HEK293 (cell line): ENCODE results near the gene RBPJL.

ENCODE experiments used
- CTCF ChIA-PET: fragments of 350-600 bp; formaldehyde crosslinking; extraction: SDS; loops from one replicate; lab custom pipeline; 2021; ENCODE audit warnings: antibody characterized with exemption; lab: Yijun Ruan, JAX
- POLR2A ChIA-PET: fragments of 300-600 bp; formaldehyde crosslinking; extraction: SDS; loops from one replicate; lab custom pipeline; 2020; ENCODE audit warnings: antibody characterized with exemption, inconsistent platforms; lab: Yijun Ruan, JAX
- H3K27ac ChIP-seq: fragments of 200-500 bp; sonication (Bioruptor generic); 2 replicates; pipeline ENCODE4 v1.5.1; 2014; ENCODE audit warnings: low read depth, low read length, control low read depth, inconsistent platforms; ENCODE audit errors: extremely low read depth
- H3K36me3 ChIP-seq, 2 experiments: fragments of 200-500 bp in 1 of 2; sonication (Bioruptor generic) in 1 of 2; 1 replicate in 1 of 2; 2 replicates in 1 of 2; pipeline ENCODE4 v1.5.1; 2014 to 2017; ENCODE audit warnings: inconsistent platforms in 2 of 2, low read length in 2 of 2; ENCODE audit not compliant: control insufficient read depth in 2 of 2, insufficient read depth in 1 of 2
- H3K4me1 ChIP-seq: fragments of 200-500 bp; sonication (Bioruptor generic); 2 replicates; pipeline ENCODE4 v1.5.1; 2014; ENCODE audit warnings: mild to moderate bottlenecking, low read length, inconsistent platforms; ENCODE audit not compliant: control insufficient read depth, insufficient read depth
- H3K4me3 ChIP-seq: 2 replicates; pipeline ENCODE4 v1.5.1; 2011; ENCODE audit warnings: low read depth, mild to moderate bottlenecking, control low read depth, low read length, moderate library complexity
- H3K9me3 ChIP-seq: fragments of 200-500 bp; sonication (Bioruptor generic); 2 replicates; pipeline ENCODE4 v1.5.1; 2014; ENCODE audit warnings: low read depth, low read length, inconsistent platforms; ENCODE audit not compliant: control insufficient read depth, insufficient read depth
- BCL11A ChIP-seq: fragments of 450-650 bp; formaldehyde crosslinking; IDR thresholded peaks from 2 replicates; pipeline ENCODE4 v1.5.1; 2016; ENCODE audit warnings: low read depth, missing biosample characterization, missing genetic modification characterization
- FEZF1 ChIP-seq: fragments of 450-650 bp; formaldehyde crosslinking; IDR thresholded peaks from 2 replicates; pipeline ENCODE4 v1.5.1; 2016; ENCODE audit warnings: missing biosample characterization, missing genetic modification characterization
- GLI2 ChIP-seq: fragments of 450-650 bp; formaldehyde crosslinking; IDR thresholded peaks from 2 replicates; pipeline ENCODE4; 2017; ENCODE audit warnings: missing biosample characterization, missing genetic modification characterization, low read depth, borderline replicate concordance
- GLI4 ChIP-seq: fragments of 450-650 bp; formaldehyde crosslinking; IDR thresholded peaks from 2 replicates; pipeline ENCODE4 v1.5.1; 2016; ENCODE audit warnings: missing biosample characterization, missing genetic modification characterization
- KLF16 ChIP-seq: fragments of 450-650 bp; formaldehyde crosslinking; IDR thresholded peaks from 2 replicates; pipeline ENCODE4 v1.5.1; 2017; ENCODE audit warnings: missing biosample characterization, missing genetic modification characterization
- MYNN ChIP-seq: fragments of 450-650 bp; formaldehyde crosslinking; IDR thresholded peaks from 2 replicates; pipeline ENCODE4 v1.5.1; 2016; ENCODE audit warnings: missing biosample characterization, missing genetic modification characterization, borderline replicate concordance
- SCRT2 ChIP-seq: fragments of 450-650 bp; formaldehyde crosslinking; IDR thresholded peaks from 2 replicates; pipeline ENCODE4 v1.5.1; 2016; ENCODE audit warnings: missing biosample characterization, missing genetic modification characterization
- ZFP37 ChIP-seq: fragments of 450-650 bp; formaldehyde crosslinking; IDR thresholded peaks from 2 replicates; pipeline ENCODE4 v1.5.1; 2016; ENCODE audit warnings: missing biosample characterization, missing genetic modification characterization
- ZNF23 ChIP-seq: fragments of 450-650 bp; formaldehyde crosslinking; IDR thresholded peaks from 2 replicates; pipeline ENCODE4 v1.5.1; 2016; ENCODE audit warnings: missing biosample characterization, missing genetic modification characterization, borderline replicate concordance
- ZNF354C ChIP-seq: fragments of 450-650 bp; formaldehyde crosslinking; IDR thresholded peaks from 2 replicates; pipeline ENCODE4 v1.5.1; 2016; ENCODE audit warnings: missing biosample characterization, missing genetic modification characterization, low read depth, borderline replicate concordance
- ZNF404 ChIP-seq: fragments of 450-650 bp; formaldehyde crosslinking; IDR thresholded peaks from 2 replicates; pipeline ENCODE4 v1.5.1; 2017; ENCODE audit warnings: missing biosample characterization, missing genetic modification characterization
- ZNF488 ChIP-seq: fragments of 450-650 bp; formaldehyde crosslinking; IDR thresholded peaks from 2 replicates; pipeline ENCODE4 v1.5.1; 2016; ENCODE audit warnings: missing biosample characterization, missing genetic modification characterization
- ZNF529 ChIP-seq: fragments of 450-650 bp; formaldehyde crosslinking; IDR thresholded peaks from 2 replicates; pipeline ENCODE4 v1.5.1; 2017; ENCODE audit warnings: missing genetic modification characterization, missing biosample characterization; ENCODE audit not compliant: insufficient replicate concordance
- ZNF544 ChIP-seq: fragments of 450-650 bp; formaldehyde crosslinking; IDR thresholded peaks from 2 replicates; pipeline ENCODE4 v1.5.0; 2017; ENCODE audit warnings: missing biosample characterization, missing genetic modification characterization
- ZNF707 ChIP-seq: fragments of 450-650 bp; formaldehyde crosslinking; IDR thresholded peaks from 2 replicates; pipeline ENCODE4 v1.5.1; 2016; ENCODE audit warnings: missing biosample characterization, missing genetic modification characterization
- TF ChIP-seq, protein P1 (sequence below): fragments of 450-650 bp; formaldehyde crosslinking; conservative IDR thresholded peaks from 2 replicates; pipeline ENCODE4 v1.5.1; 2016; ENCODE audit warnings: low read depth, missing biosample characterization, missing genetic modification characterization
- TF ChIP-seq, protein P2 (sequence below): fragments of 450-650 bp; formaldehyde crosslinking; IDR thresholded peaks from 2 replicates; pipeline ENCODE4 v1.5.1; 2017; ENCODE audit warnings: missing biosample characterization, mild to moderate bottlenecking, missing genetic modification characterization, moderate library complexity

Gene RBPJL

GRCh38 chr20:45323731-45324130 is 17.1 kb downstream of the RBPJL start:
- POLR2A ChIA-PET: interaction anchor here (1.3 to 1.4 kb wide), 2 partner anchors 24 to 113 kb away, joined by 3 to 7 read pairs; no protein-coding TSS in a partner anchor
- no peaks in the 10 kb centered on the region; the same call in 1 of the 2 replicates for H3K4me1 ChIP-seq
- no peak overlapping the region for H3K27ac ChIP-seq
- peaks cover 0 to 23% of the 10 kb centered on the region in 2 experiments; a peak in 1 of 3 replicates for H3K36me3 ChIP-seq
- CTCF ChIA-PET: interaction anchor here (0.7 to 2.5 kb wide), 3 partner anchors 48 to 113 kb away, joined by 4 to 25 read pairs (median 6); no protein-coding TSS in a partner anchor
- H3K9me3 ChIP-seq: no peaks in the 10 kb centered on the region
- no peak for TF ChIP-seq ZNF707 (tag by site-specific recombination)
- no peak for TF ChIP-seq GLI2 (tag by site-specific recombination)
- TF ChIP-seq ZNF354C (tag by site-specific recombination): no peak
- no peak for TF ChIP-seq ZNF529
- TF ChIP-seq, protein P1, sequence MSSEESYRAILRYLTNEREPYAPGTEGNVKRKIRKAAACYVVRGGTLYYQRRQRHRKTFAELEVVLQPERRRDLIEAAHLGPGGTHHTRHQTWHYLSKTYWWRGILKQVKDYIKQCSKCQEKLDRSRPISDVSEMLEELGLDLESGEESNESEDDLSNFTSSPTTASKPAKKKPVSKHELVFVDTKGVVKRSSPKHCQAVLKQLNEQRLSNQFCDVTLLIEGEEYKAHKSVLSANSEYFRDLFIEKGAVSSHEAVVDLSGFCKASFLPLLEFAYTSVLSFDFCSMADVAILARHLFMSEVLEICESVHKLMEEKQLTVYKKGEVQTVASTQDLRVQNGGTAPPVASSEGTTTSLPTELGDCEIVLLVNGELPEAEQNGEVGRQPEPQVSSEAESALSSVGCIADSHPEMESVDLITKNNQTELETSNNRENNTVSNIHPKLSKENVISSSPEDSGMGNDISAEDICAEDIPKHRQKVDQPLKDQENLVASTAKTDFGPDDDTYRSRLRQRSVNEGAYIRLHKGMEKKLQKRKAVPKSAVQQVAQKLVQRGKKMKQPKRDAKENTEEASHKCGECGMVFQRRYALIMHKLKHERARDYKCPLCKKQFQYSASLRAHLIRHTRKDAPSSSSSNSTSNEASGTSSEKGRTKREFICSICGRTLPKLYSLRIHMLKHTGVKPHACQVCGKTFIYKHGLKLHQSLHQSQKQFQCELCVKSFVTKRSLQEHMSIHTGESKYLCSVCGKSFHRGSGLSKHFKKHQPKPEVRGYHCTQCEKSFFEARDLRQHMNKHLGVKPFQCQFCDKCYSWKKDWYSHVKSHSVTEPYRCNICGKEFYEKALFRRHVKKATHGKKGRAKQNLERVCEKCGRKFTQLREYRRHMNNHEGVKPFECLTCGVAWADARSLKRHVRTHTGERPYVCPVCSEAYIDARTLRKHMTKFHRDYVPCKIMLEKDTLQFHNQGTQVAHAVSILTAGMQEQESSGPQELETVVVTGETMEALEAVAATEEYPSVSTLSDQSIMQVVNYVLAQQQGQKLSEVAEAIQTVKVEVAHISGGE (tag by site-specific recombination): no peak
- TF ChIP-seq, all 188 proteins: peak for 0
- H3K4me3 ChIP-seq: no peak overlapping the region

- H3K4me1 ChIP-seq: no peaks in the 10 kb centered on the region; the same call in 1 of the 2 replicates
- POLR2A ChIA-PET: no interaction called here
- no peak for TF ChIP-seq ZNF488 (tag by site-specific recombination)
- TF ChIP-seq SCRT2: no peak
- no peak for TF ChIP-seq KLF16
- no peak for TF ChIP-seq MYNN
- TF ChIP-seq, all 188 proteins: peak for 0
- Histone ChIP-seq H3K27ac (no peak overlapping the region), H3K9me3 (no peaks in the 10 kb centered on the region), H3K4me3 (no peak overlapping the region), H3K36me3 (peaks cover 0 to 39% of the 10 kb centered on the region in 2 experiments; a peak in 1 of 3 replicates)
- CTCF ChIA-PET: interaction anchor here (0.5 to 1.7 kb wide), 6 partner anchors 9 to 445 kb away, joined by 3 to 5 read pairs (median 4); partner anchors contain the start of gene SYS1
Measured at GRCh38 chr20:45325371-45325770, 18.7 kb downstream of the RBPJL start.

GRCh38 chr20:45328451-45328850 is 21.8 kb downstream of the RBPJL start:
- ChIA-PET CTCF (no interaction called here), POLR2A (no interaction called here)
- H3K27ac ChIP-seq: no peak overlapping the region
- no peaks in the 10 kb centered on the region for H3K4me1 ChIP-seq
- no peak overlapping the region for H3K4me3 ChIP-seq
- TF ChIP-seq ZNF404 (tag by site-specific recombination): no peak
- TF ChIP-seq, protein P2, sequence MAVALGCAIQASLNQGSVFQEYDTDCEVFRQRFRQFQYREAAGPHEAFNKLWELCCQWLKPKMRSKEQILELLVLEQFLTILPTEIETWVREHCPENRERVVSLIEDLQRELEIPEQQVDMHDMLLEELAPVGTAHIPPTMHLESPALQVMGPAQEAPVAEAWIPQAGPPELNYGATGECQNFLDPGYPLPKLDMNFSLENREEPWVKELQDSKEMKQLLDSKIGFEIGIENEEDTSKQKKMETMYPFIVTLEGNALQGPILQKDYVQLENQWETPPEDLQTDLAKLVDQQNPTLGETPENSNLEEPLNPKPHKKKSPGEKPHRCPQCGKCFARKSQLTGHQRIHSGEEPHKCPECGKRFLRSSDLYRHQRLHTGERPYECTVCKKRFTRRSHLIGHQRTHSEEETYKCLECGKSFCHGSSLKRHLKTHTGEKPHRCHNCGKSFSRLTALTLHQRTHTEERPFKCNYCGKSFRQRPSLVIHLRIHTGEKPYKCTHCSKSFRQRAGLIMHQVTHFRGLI (tag by site-specific recombination): no peak
- TF ChIP-seq ZNF544 (tag by site-specific recombination): no peak
- no peak for TF ChIP-seq FEZF1 (tag by site-specific recombination)
- TF ChIP-seq ZNF23: no peak
- no peak for TF ChIP-seq GLI4 (tag by site-specific recombination)
- TF ChIP-seq BCL11A: no peak
- no peak for TF ChIP-seq ZFP37 (tag by site-specific recombination)
- H3K9me3 ChIP-seq: no peaks in the 10 kb centered on the region
- peaks cover 4 to 63% of the 10 kb centered on the region in 2 experiments; a peak in 2 of 3 replicates for H3K36me3 ChIP-seq
